Kidney (tissue), 14 donors: ENCODE results near the gene UPP2. TPM values are rescaled to one million over a fixed set of nuclear protein-coding genes. Genes with fewer than 3 reads are reported as not detected.

Source experiments
- DNase-seq, 5 donors: peaks; one replicate each; pipeline ENCODE4 v3.0.0-alpha.2; 2013 to 2020
- FAIRE-seq: peaks from 2 replicates; lab custom pipeline; 2012; peaks lifted over from hg19 to GRCh38; lab: Jason Lieb, UNC
- H3K27ac ChIP-seq, 2 donors: one replicate each; pipeline ENCODE4 v1.7.0; 2013; ENCODE audit warnings: low read depth in 2 of 2, low read length in 2 of 2, inconsistent platforms in 1 of 2
- H3K27me3 ChIP-seq: one replicate; pipeline ENCODE4 v1.7.1; 2013; ENCODE audit warnings: low read length, inconsistent platforms; ENCODE audit not compliant: control insufficient read depth, insufficient read depth
- H3K36me3 ChIP-seq, 3 donors: one replicate each; pipeline versions ENCODE4 v1.7.0 to v1.7.1; 2013; ENCODE audit warnings: low read length in 3 of 3, control low read depth in 1 of 3, inconsistent platforms in 1 of 3; ENCODE audit not compliant: insufficient read depth in 3 of 3, control insufficient read depth in 2 of 3
- H3K4me1 ChIP-seq, 3 donors: one replicate each; pipeline versions ENCODE4 v1.7.0 to v1.7.1; 2013; ENCODE audit warnings: low read length in 3 of 3, inconsistent platforms in 1 of 3, low read depth in 1 of 3; ENCODE audit not compliant: control insufficient read depth in 2 of 3, insufficient read depth in 2 of 3
- H3K4me3 ChIP-seq, 3 donors: one replicate each; pipeline versions ENCODE4 v1.7.0 to v1.8.1; 2013; ENCODE audit warnings: low read length in 3 of 3, control low read depth in 1 of 3, inconsistent platforms in 1 of 3
- H3K9ac ChIP-seq, 3 donors: one replicate each; pipeline versions ENCODE4 v1.7.0 to v1.7.1; 2013; ENCODE audit warnings: low read length in 3 of 3, control low read depth in 1 of 3, inconsistent platforms in 1 of 3
- H3K9me3 ChIP-seq, 3 donors: one replicate each; pipeline versions ENCODE4 v1.7.0 to v1.7.1; 2013; ENCODE audit warnings: low read length in 3 of 3, control low read depth in 1 of 3, inconsistent platforms in 1 of 3; ENCODE audit not compliant: control insufficient read depth in 2 of 3, insufficient read depth in 1 of 3
- CTCF ChIP-seq: IDR thresholded peaks from 3 replicates; pipeline ENCODE4 v1.5.1; 2012; ENCODE audit warnings: mild to moderate bottlenecking, moderate library complexity, borderline replicate concordance; ENCODE audit not compliant: insufficient read depth; ENCODE audit errors: extremely low read depth
- intact Hi-C: fragments of 100-400 bp; cut with DNase I; formaldehyde crosslinking; loops from one replicate; pipeline ENCODE4 v1.11.1; 2022
- polyA plus RNA-seq: library from polyadenylated mRNA; stranded (reverse); fragments of 350-450 nt; fragmentation: Illumina TruSeq; extraction: RNeasy Lipid Tissue Mini Kit (QIAGEN cat#74804); gene quantifications from one replicate; pipeline ENCODE4 v1.2.3, GENCODE V29; 2014; ENCODE audit warnings: low read depth, low replicate concordance; ENCODE audit not compliant: insufficient read depth
- total RNA-seq: library from RNA; stranded (reverse); fragmentation: NEBNext Ultra II Directional; extraction: Animal tissue kit (Norgen Biotek cat#: 25700); gene quantifications from one replicate; pipeline ENCODE4 v1.2.1, GENCODE V29; 2021
- donor health status: control.
- donor health status: control.
- donor health status: control.
- donor health status: control.
- donor health status: control.
- donor health status: DM: yes; HTN: yes; CAD: no.
- donor health status: Normal renal cell carcinoma (clear cell type).

UPP2 gene
- total and polyA plus RNA-seq, 2 donors from 2014 or later: 0.19 to 20.9 TPM

GRCh38 chr2:158102446-158102845 lies 770 bp downstream of the UPP2 start:
- peaks cover 0 to 21% (median 9%) of the 10 kb centered on the region in 3 donors for H3K4me1 ChIP-seq
- H3K27ac ChIP-seq: no peak overlapping the region
- H3K9me3 ChIP-seq: no peaks in the 10 kb centered on the region
- peak overlapping the region in 2 of 3 donors; percentile 22 to 25 for H3K4me3 ChIP-seq
- no peak for DNase-seq
- H3K9ac ChIP-seq: no peak overlapping the region
- H3K36me3 ChIP-seq: no peaks in the 10 kb centered on the region
- TF ChIP-seq CTCF: no peak
- H3K27me3 ChIP-seq: no peaks in the 10 kb centered on the region
- intact Hi-C loops: no loop called here
- FAIRE-seq: no peak

- FAIRE-seq: peak; percentile 23
Measured at GRCh38 chr2:158103411-158104012, 1.8 kb downstream of the UPP2 start.

GRCh38 chr2:158104903-158105302 lies 3.2 kb downstream of the UPP2 start:
- intact Hi-C loops: no loop called here

More at GRCh38 chr2:158103411-158104012, 1.8 kb downstream of the UPP2 start:
- Histone ChIP-seq H3K4me3 (peak overlapping the region in 2 of 3 donors; percentile 30 to 50), H3K9me3 (no peaks in the 10 kb centered on the region), H3K27ac (no peak overlapping the region), H3K36me3 (no peaks in the 10 kb centered on the region), H3K4me1 (peaks cover 0 to 21% (median 9%) of the 10 kb centered on the region in 3 donors), H3K9ac (no peak overlapping the region), H3K27me3 (no peaks in the 10 kb centered on the region)
- TF ChIP-seq CTCF: no peak
- peak in 1 of 5 donors; percentile 26 for DNase-seq
- intact Hi-C loops: no loop called here

More at GRCh38 chr2:158104903-158105302, 3.2 kb downstream of the UPP2 start:
- H3K9ac ChIP-seq: no peak overlapping the region
- no peak for DNase-seq
- FAIRE-seq: no peak
- H3K27ac ChIP-seq: no peak overlapping the region
- H3K9me3 ChIP-seq: no peaks in the 10 kb centered on the region
- H3K36me3 ChIP-seq: no peaks in the 10 kb centered on the region
- no peak for TF ChIP-seq CTCF
- peaks cover 0 to 13% (median 6%) of the 10 kb centered on the region in 3 donors for H3K4me1 ChIP-seq
- H3K27me3 ChIP-seq: no peaks in the 10 kb centered on the region
- H3K4me3 ChIP-seq: peak overlapping the region in 1 of 3 donors; percentile 29
